22Rv1 (cell line): Measurements from ENCODE around the gene BRD7.

Experiments used
- ZFX ChIP-seq: fragments of 450-650 bp; IDR thresholded peaks from 2 replicates; pipeline ENCODE4 v1.6.1; 2017; ENCODE audit warnings: antibody characterized with exemption, borderline replicate concordance
- TF ChIP-seq, protein P1 (sequence below): fragments of 450-650 bp; IDR thresholded peaks from 2 replicates; pipeline ENCODE4 v1.5.1; 2017; ENCODE audit warnings: mild to moderate bottlenecking

DNA sequence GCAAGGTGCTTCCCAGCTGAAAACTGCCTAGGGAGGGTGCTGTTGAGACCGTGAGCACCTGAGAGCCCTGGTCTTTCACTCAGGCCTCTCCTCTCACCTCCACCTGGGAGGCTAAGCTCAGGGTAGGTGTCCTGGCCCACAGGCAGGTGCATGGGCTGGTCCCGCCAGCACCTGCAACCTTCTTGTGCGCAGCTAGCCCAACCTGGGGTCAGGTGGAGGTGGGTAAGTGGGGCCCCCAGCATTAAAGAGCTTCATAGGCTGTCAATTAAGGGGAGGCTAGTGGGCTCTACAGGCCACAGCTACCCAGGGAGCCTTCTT, 93.7 kb downstream of the BRD7 start:
- TF ChIP-seq, protein P1, sequence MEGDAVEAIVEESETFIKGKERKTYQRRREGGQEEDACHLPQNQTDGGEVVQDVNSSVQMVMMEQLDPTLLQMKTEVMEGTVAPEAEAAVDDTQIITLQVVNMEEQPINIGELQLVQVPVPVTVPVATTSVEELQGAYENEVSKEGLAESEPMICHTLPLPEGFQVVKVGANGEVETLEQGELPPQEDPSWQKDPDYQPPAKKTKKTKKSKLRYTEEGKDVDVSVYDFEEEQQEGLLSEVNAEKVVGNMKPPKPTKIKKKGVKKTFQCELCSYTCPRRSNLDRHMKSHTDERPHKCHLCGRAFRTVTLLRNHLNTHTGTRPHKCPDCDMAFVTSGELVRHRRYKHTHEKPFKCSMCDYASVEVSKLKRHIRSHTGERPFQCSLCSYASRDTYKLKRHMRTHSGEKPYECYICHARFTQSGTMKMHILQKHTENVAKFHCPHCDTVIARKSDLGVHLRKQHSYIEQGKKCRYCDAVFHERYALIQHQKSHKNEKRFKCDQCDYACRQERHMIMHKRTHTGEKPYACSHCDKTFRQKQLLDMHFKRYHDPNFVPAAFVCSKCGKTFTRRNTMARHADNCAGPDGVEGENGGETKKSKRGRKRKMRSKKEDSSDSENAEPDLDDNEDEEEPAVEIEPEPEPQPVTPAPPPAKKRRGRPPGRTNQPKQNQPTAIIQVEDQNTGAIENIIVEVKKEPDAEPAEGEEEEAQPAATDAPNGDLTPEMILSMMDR = no peak
- TF ChIP-seq ZFX = no peak
